Measurements from ENCODE around the gene FAM210A.

DNA sequence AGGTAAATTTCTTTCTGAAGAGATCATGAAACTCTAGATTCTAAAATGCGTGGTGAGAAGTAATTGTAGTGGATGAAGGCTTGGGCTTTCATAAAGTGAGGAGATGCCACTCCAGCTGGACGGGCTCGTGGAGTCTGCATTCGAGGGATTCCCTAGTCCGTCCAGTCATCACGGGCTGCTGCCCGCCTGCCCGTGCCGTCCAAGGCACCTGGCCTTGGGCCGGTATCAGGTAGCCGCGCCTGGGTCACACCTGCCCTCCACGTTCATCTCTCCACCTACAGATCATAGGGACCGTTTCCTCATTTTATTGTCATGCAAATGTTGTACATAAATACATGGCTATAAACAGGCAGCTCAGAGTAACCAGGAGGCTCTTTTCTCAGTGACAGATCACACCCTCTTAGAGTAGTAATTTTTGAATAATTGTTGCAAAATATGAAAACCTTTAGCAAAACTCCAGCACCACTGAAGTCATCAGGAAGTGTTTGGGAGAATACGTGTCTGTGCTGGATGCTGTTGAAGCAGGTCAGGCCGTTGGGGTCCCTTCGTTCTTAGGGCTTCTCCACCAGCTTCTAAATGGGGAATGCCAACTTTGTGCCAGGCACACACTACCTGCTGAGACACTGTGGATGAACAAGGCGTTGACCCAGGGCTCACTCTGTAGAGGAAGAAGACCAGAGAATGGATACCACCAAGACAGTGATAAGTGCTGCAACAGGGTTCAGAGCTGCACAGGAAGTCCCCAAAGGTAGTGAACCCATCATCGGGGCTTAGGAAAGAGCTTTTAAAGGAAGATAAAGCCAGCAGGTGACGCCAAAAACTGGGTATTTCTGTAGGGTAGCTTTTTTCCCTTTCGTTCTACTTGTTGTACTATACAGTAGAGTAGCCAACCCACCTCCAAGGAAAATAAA is 112.5 kb downstream of the FAM210A start:
- no peak for TF ChIP-seq SUZ12 (IDR thresholded peaks at IDR 0.05; ENCODE audit: extremely low read depth, insufficient read depth, insufficient read length)
- no peak for TF ChIP-seq ZNF274 (IDR thresholded peaks at IDR 0.05; ENCODE audit: low read depth, low read length)

Data from NT2/D1 (cell line).